Endothelial cell of umbilical vein (primary cell): Measurements from ENCODE around the gene SEC22C. TPM values are rescaled to one million over a fixed set of nuclear protein-coding genes. Genes with fewer than 3 reads are reported as not detected.

Experiments used
- BruUV-seq: library from RNA; stranded (reverse); fragments of 400-500 nt; replicated peaks from 2 replicates; lab custom pipeline; 2021; lab: Mats Ljungman, UMichigan
- CTCF ChIA-PET: fragments of 300-600, 350-600 bp; sonication (Branson Sonifier 250); formaldehyde crosslinking; loops from one replicate; lab custom pipeline; 2021; ENCODE audit warnings: antibody characterized with exemption, inconsistent platforms; lab: Charles Lee
- POLR2A ChIA-PET: fragments of 300-600, 350-600 bp; sonication (Branson Sonifier 250); formaldehyde crosslinking; loops from one replicate; lab custom pipeline; 2021; ENCODE audit warnings: antibody characterized with exemption, inconsistent platforms; lab: Charles Lee
- DNase-seq: peaks from one replicate; pipeline ENCODE4 v3.0.0-alpha.2; 2011; ENCODE audit warnings: low read depth, low spot score
- FAIRE-seq: peaks from 2 replicates; lab custom pipeline; 2011; peaks lifted over from hg19 to GRCh38; lab: Jason Lieb, UNC
- H2AFZ ChIP-seq: 2 replicates; pipeline ENCODE4 v1.6.0; 2012; ENCODE audit warnings: low read depth, low read length, control low read depth, inconsistent platforms
- H3K27ac ChIP-seq: 2 replicates; pipeline ENCODE4 v1.5.1; 2011; ENCODE audit warnings: low read depth, mild to moderate bottlenecking, control low read depth, low read length, moderate library complexity; ENCODE audit not compliant: insufficient read depth
- H3K27me3 ChIP-seq, 2 experiments: 2 replicates each; pipeline versions ENCODE4 v1.6.0 to v1.6.1; 2011; ENCODE audit warnings: low read length in 2 of 2, mixed read lengths in 1 of 2; ENCODE audit not compliant: control insufficient read depth in 2 of 2, insufficient read depth in 2 of 2
- H3K36me3 ChIP-seq, 2 experiments: 2 replicates in 1 of 2; 3 replicates in 1 of 2; pipeline ENCODE4 v1.5.1; 2011; ENCODE audit warnings: low read length in 2 of 2, mild to moderate bottlenecking in 1 of 2, moderate library complexity in 1 of 2; ENCODE audit not compliant: control insufficient read depth in 2 of 2, insufficient read depth in 2 of 2; ENCODE audit errors: extremely low read depth in 1 of 2
- H3K4me1 ChIP-seq: 3 replicates; pipeline ENCODE4 v1.5.1; 2011; ENCODE audit warnings: mild to moderate bottlenecking, low read length; ENCODE audit not compliant: control insufficient read depth, insufficient read depth; ENCODE audit errors: extremely low read depth
- H3K4me2 ChIP-seq: 2 replicates; pipeline ENCODE4 v1.6.1; 2011; ENCODE audit warnings: low read length, control low read depth, mixed read lengths; ENCODE audit not compliant: insufficient read depth
- H3K4me3 ChIP-seq, 3 experiments: fragments of 200-600 bp in 1 of 3; sonication (generic), shearing (Covaris generic) in 1 of 3; replicated peaks in 1 of 3; 2 replicates each; pipeline ENCODE4 v1.5.1; 2011 to 2016; ENCODE audit warnings: control low read depth in 3 of 3, low read length in 3 of 3, mild to moderate bottlenecking in 2 of 3, inconsistent platforms in 1 of 3, low read depth in 1 of 3, moderate library complexity in 1 of 3; ENCODE audit not compliant: insufficient read depth in 1 of 3
- H3K79me2 ChIP-seq: 2 replicates; pipeline ENCODE4 v1.6.0; 2012; ENCODE audit warnings: low read length, inconsistent platforms; ENCODE audit not compliant: control insufficient read depth, insufficient read depth
- H3K9ac ChIP-seq: replicated peaks from 2 replicates; pipeline ENCODE3; 2011; ENCODE audit warnings: low read length, control low read depth; ENCODE audit not compliant: insufficient read depth; ENCODE audit errors: extremely low read depth
- H3K9me1 ChIP-seq: replicated peaks from 3 replicates; pipeline ENCODE4 v1.6.0; 2011; ENCODE audit warnings: mild to moderate bottlenecking, low read length; ENCODE audit not compliant: control insufficient read depth, insufficient read depth; ENCODE audit errors: extremely low read depth
- H3K9me3 ChIP-seq: replicated peaks from 2 replicates; pipeline ENCODE4 v1.5.1; 2012; ENCODE audit warnings: low read length, inconsistent platforms; ENCODE audit not compliant: control insufficient read depth, insufficient read depth
- H4K20me1 ChIP-seq: replicated peaks from 2 replicates; pipeline ENCODE3; 2011; ENCODE audit warnings: mild to moderate bottlenecking, low read length; ENCODE audit not compliant: control insufficient read depth, insufficient read depth; ENCODE audit errors: extremely low read depth
- EZH2 ChIP-seq: IDR thresholded peaks from 2 replicates; pipeline ENCODE4 v1.6.1; 2012; ENCODE audit warnings: borderline replicate concordance, low read depth, mild to moderate bottlenecking, moderate library complexity, low read length, inconsistent platforms; ENCODE audit not compliant: severe bottlenecking
- FOS ChIP-seq: IDR thresholded peaks from 2 replicates; pipeline ENCODE4 v1.6.1; 2011; ENCODE audit warnings: mild to moderate bottlenecking, low read length, moderate library complexity, borderline replicate concordance; ENCODE audit not compliant: insufficient read depth
- GATA2 ChIP-seq: IDR thresholded peaks from 2 replicates; pipeline ENCODE4 v1.7.0; 2011; ENCODE audit warnings: low read depth, mild to moderate bottlenecking, moderate library complexity, mixed read lengths, low read length; ENCODE audit not compliant: insufficient read length, insufficient read depth
- JUN ChIP-seq: IDR thresholded peaks from 2 replicates; pipeline ENCODE4 v1.6.1; 2011; ENCODE audit warnings: borderline replicate concordance, low read depth; ENCODE audit not compliant: insufficient read length, insufficient read depth
- MYC ChIP-seq: IDR thresholded peaks from one replicate; pipeline ENCODE4 v1.6.1; 2011; ENCODE audit warnings: mild to moderate bottlenecking, low read depth, low read length
- POLR2A ChIP-seq: IDR thresholded peaks from 2 replicates; pipeline ENCODE4 v1.6.1; 2012; ENCODE audit warnings: low read depth, mild to moderate bottlenecking, control low read depth, low read length
- POLR2AphosphoS5 ChIP-seq: IDR thresholded peaks from 2 replicates; pipeline ENCODE4 v1.6.1; 2012; ENCODE audit warnings: low read depth, mild to moderate bottlenecking, control low read depth, low read length, moderate library complexity; ENCODE audit not compliant: insufficient read depth
- dilution Hi-C: fragments of 300-500 bp; cut with MboI; formaldehyde crosslinking; loops from one replicate; pipeline ENCODE4 v1.15.0; 2019; ENCODE audit warnings: low sequenced_read_pairs; ENCODE audit not compliant: extremely low pct_ligation_motif_present
- intact Hi-C: fragments of 100-400 bp; cut with micrococcal nuclease; formaldehyde crosslinking; loops from one replicate; pipeline ENCODE4 v1.10.0; 2022
- polyA plus RNA-seq, 4 experiments: library from polyadenylated mRNA; depleted of rRNA in 3 of 4; stranded (reverse) in 3 of 4; unstranded in 1 of 4; fragments of >200 nt; gene quantifications; 2 replicates each; pipeline versions ENCODE4 v1.2.1 to v1.2.3, GENCODE V29; 2011 to 2012; ENCODE audit warnings: missing spikeins in 1 of 4
- total RNA-seq: library from RNA; stranded (reverse); gene quantifications from 2 replicates; pipeline ENCODE4 v1.2.3, GENCODE V29; 2021
- TF ChIP-seq, protein P1 (sequence below), 2 donors: IDR thresholded peaks; 1 replicate in 1 of 2; 2 replicates in 1 of 2; pipeline ENCODE4 v1.5.1; 2011; ENCODE audit warnings: low read length in 2 of 2, mild to moderate bottlenecking in 2 of 2, moderate library complexity in 2 of 2, control low read depth in 1 of 2, inconsistent platforms in 1 of 2, low read depth in 1 of 2; ENCODE audit not compliant: insufficient read depth in 1 of 2; ENCODE audit errors: extremely low read depth in 1 of 2
- TF ChIP-seq, protein P2 (sequence below): IDR thresholded peaks from 2 replicates; pipeline ENCODE4 v1.6.1; 2011; ENCODE audit not compliant: insufficient read depth, insufficient read length

SEC22C gene
- total and polyA plus RNA-seq, 2 donors (not counting 3 experiments of a cell fraction or from before 2014, with no cell fraction given) = 43.9 to 61.9 TPM

DNA sequence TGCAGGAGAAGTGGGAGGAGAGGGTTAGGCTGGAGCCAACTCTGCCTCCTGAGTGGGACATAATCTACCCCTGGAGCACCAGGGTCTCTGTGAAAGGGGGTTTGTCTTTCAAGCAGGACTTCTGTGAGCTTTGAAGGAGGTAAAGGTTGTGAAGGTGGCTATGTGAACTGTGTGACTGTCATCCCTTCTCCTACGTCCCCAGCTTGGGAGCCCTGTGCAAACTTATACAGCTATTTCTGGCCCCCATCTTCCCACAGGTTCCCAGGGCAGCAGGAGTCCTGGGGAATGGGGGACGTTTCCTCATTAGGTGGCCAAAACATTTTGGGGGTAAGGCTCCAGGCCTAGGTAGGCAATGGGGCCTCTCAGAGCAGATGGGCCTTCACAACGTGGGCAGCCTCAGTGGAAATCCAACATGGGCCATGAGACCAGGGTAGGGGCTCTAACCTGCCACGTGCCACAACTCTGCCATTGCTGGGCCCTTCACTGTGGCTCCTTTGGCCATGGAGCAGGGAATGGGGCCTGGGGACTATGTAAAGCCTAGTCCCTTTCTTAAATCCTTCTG lies 75.8 kb downstream of the SEC22C start:
- intact Hi-C loops = no loop called here
- TF ChIP-seq, protein P1, sequence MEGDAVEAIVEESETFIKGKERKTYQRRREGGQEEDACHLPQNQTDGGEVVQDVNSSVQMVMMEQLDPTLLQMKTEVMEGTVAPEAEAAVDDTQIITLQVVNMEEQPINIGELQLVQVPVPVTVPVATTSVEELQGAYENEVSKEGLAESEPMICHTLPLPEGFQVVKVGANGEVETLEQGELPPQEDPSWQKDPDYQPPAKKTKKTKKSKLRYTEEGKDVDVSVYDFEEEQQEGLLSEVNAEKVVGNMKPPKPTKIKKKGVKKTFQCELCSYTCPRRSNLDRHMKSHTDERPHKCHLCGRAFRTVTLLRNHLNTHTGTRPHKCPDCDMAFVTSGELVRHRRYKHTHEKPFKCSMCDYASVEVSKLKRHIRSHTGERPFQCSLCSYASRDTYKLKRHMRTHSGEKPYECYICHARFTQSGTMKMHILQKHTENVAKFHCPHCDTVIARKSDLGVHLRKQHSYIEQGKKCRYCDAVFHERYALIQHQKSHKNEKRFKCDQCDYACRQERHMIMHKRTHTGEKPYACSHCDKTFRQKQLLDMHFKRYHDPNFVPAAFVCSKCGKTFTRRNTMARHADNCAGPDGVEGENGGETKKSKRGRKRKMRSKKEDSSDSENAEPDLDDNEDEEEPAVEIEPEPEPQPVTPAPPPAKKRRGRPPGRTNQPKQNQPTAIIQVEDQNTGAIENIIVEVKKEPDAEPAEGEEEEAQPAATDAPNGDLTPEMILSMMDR (IDR thresholded peaks at IDR 0.05; ENCODE audit: extremely low read depth in 1 of 2, insufficient read depth in 1 of 2, low read depth in 1 of 2, low read length in 2 of 2) = no peak
- TF ChIP-seq EZH2 (no peak), MYC (no peak), JUN (no peak), FOS (no peak), POLR2A (no peak), GATA2 (no peak), POLR2AphosphoS5 (no peak)
- TF ChIP-seq, protein P2, sequence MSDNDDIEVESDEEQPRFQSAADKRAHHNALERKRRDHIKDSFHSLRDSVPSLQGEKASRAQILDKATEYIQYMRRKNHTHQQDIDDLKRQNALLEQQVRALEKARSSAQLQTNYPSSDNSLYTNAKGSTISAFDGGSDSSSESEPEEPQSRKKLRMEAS = no peak
- no peaks in the 10 kb centered on the region for H3K9me1 ChIP-seq
- H3K36me3 ChIP-seq = no peaks in the 10 kb centered on the region
- FAIRE-seq (no peak), DNase-seq (no peak)
- no TSS peak for BruUV-seq
- dilution Hi-C loops = no loop called here
- no peaks in the 10 kb centered on the region for H4K20me1 ChIP-seq
- no peak overlapping the region for H3K4me2 ChIP-seq
- POLR2A ChIA-PET = no interaction called here
- H3K4me3 ChIP-seq = no peak overlapping the region
- peaks cover 6% of the 10 kb centered on the region for H3K4me1 ChIP-seq
- no peaks in the 10 kb centered on the region for H3K79me2 ChIP-seq
- H3K27me3 ChIP-seq = peaks cover 10 to 11% of the 10 kb centered on the region in 2 experiments
- no peak overlapping the region for H3K27ac ChIP-seq
- CTCF ChIA-PET = no interaction called here
- no peak overlapping the region for H2AFZ ChIP-seq
- H3K9me3 ChIP-seq = no peaks in the 10 kb centered on the region
- H3K9ac ChIP-seq = no peak overlapping the region
